Lower leg skin (tissue), 3 donors: ENCODE measurements around the gene RNF157.

Source experiments
- POLR2A ChIP-seq, 2 donors: fragments of 450-650 bp; IDR thresholded peaks; one replicate each; pipeline ENCODE4 v1.6.1; 2016 to 2017; ENCODE audit warnings: antibody characterized with exemption in 2 of 2, mild to moderate bottlenecking in 1 of 2, moderate library complexity in 1 of 2
- TF ChIP-seq, protein P1 (sequence below), 3 donors: fragments of 450-650 bp; IDR thresholded peaks; one replicate each; pipeline ENCODE4 v1.5.1; 2016; ENCODE audit warnings: antibody characterized with exemption in 3 of 3, mild to moderate bottlenecking in 3 of 3, moderate library complexity in 2 of 3

GRCh38 chr17:76154292-76154691, 86.0 kb downstream of the RNF157 start:
- TF ChIP-seq, protein P1, sequence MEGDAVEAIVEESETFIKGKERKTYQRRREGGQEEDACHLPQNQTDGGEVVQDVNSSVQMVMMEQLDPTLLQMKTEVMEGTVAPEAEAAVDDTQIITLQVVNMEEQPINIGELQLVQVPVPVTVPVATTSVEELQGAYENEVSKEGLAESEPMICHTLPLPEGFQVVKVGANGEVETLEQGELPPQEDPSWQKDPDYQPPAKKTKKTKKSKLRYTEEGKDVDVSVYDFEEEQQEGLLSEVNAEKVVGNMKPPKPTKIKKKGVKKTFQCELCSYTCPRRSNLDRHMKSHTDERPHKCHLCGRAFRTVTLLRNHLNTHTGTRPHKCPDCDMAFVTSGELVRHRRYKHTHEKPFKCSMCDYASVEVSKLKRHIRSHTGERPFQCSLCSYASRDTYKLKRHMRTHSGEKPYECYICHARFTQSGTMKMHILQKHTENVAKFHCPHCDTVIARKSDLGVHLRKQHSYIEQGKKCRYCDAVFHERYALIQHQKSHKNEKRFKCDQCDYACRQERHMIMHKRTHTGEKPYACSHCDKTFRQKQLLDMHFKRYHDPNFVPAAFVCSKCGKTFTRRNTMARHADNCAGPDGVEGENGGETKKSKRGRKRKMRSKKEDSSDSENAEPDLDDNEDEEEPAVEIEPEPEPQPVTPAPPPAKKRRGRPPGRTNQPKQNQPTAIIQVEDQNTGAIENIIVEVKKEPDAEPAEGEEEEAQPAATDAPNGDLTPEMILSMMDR (IDR thresholded peaks at IDR 0.05) = no peak
- no peak for TF ChIP-seq POLR2A (IDR thresholded peaks at IDR 0.05)
